Panc1 (cell line): ENCODE data around the gene UPF2. TPM values are rescaled to one million over a fixed set of nuclear protein-coding genes. Genes with fewer than 3 reads are reported as not detected.

Source experiments
- ATAC-seq: fragments of 200-7000 bp; cut with Tn5 transposase; 2 replicates; pipeline ENCODE4 v1.9.1; 2020; ENCODE audit warnings: mild to moderate bottlenecking, moderate library complexity
- BruUV-seq: library from RNA; stranded (reverse); fragments of 400-500 nt; replicated peaks from 2 replicates; lab custom pipeline; 2021; lab: Mats Ljungman, UMichigan
- CTCF ChIA-PET: fragments of 300-600 bp; sonication (Branson Sonifier 250); formaldehyde crosslinking; loops from one replicate; lab custom pipeline; 2022; ENCODE audit warnings: antibody characterized with exemption; lab: Charles Lee
- POLR2A ChIA-PET: fragments of 300-600 bp; sonication (Branson Sonifier 250); formaldehyde crosslinking; loops from one replicate; lab custom pipeline; 2022; ENCODE audit warnings: antibody characterized with exemption; lab: Charles Lee
- DNase-seq: peaks from one replicate; pipeline ENCODE4 v3.0.0-alpha.2; 2010; ENCODE audit warnings: low read depth, low spot score
- H3K27ac ChIP-seq: 2 replicates; pipeline ENCODE4 v1.5.1; 2011; ENCODE audit warnings: mild to moderate bottlenecking, low read length, inconsistent platforms
- H3K27me3 ChIP-seq: fragments of 200-500 bp; sonication (Bioruptor generic); 2 replicates; pipeline ENCODE4 v1.6.0; 2014; ENCODE audit warnings: low read length, inconsistent platforms; ENCODE audit not compliant: control insufficient read depth, insufficient read depth
- H3K36me3 ChIP-seq: fragments of 200-500 bp; sonication (Bioruptor generic); 2 replicates; pipeline ENCODE4 v1.5.1; 2014; ENCODE audit warnings: inconsistent platforms, mild to moderate bottlenecking, low read length, moderate library complexity; ENCODE audit not compliant: control insufficient read depth, insufficient read depth
- H3K4me1 ChIP-seq: 2 replicates; pipeline ENCODE4 v1.5.1; 2011; ENCODE audit warnings: inconsistent platforms, mild to moderate bottlenecking, low read length, moderate library complexity; ENCODE audit not compliant: control insufficient read depth, insufficient read depth
- H3K4me3 ChIP-seq, 2 experiments: 2 replicates each; pipeline ENCODE4 v1.5.1; 2011 to 2012; ENCODE audit warnings: low read depth in 2 of 2, low read length in 2 of 2, mild to moderate bottlenecking in 2 of 2, inconsistent platforms in 1 of 2, moderate library complexity in 1 of 2
- H3K9me3 ChIP-seq: fragments of 200-500 bp; sonication (Bioruptor generic); 2 replicates; pipeline ENCODE4 v1.5.1; 2014; ENCODE audit warnings: low read depth, mild to moderate bottlenecking, inconsistent platforms, low read length, moderate library complexity; ENCODE audit not compliant: control insufficient read depth, insufficient read depth
- CTCF ChIP-seq: fragments of 450-650 bp; IDR thresholded peaks from 2 replicates; pipeline ENCODE4 v1.5.1; 2017; ENCODE audit warnings: mild to moderate bottlenecking
- POLR2AphosphoS5 ChIP-seq: IDR thresholded peaks from 2 replicates; pipeline ENCODE4 v1.6.1; 2012; ENCODE audit warnings: mild to moderate bottlenecking, low read depth, low read length, moderate library complexity
- REST ChIP-seq, 2 experiments: IDR thresholded peaks; 2 replicates each; pipeline ENCODE4 v1.6.1; 2011 to 2012; ENCODE audit warnings: low read depth in 2 of 2, control low read depth in 1 of 2, low read length in 1 of 2, mild to moderate bottlenecking in 1 of 2, moderate library complexity in 1 of 2; ENCODE audit not compliant: insufficient read depth in 1 of 2
- SIN3A ChIP-seq: IDR thresholded peaks from 2 replicates; pipeline ENCODE4 v1.6.1; 2012; ENCODE audit warnings: low read depth, mild to moderate bottlenecking, low read length, moderate library complexity, borderline replicate concordance; ENCODE audit not compliant: insufficient read depth
- TCF7L2 ChIP-seq: IDR thresholded peaks from 2 replicates; pipeline ENCODE4 v1.6.1; 2011; ENCODE audit warnings: mild to moderate bottlenecking, low read depth, low read length, inconsistent platforms
- in situ Hi-C: cut with HindIII; loops from 2 replicates; pipeline ENCODE4 v1.10.0; 2016; ENCODE audit warnings: low sequenced_read_pairs, low pct_unique_long_range_greater_than_20kb
- intact Hi-C: fragments of 100-400 bp; cut with micrococcal nuclease; formaldehyde crosslinking; loops from one replicate; pipeline ENCODE4 v1.10.0; 2022; ENCODE audit not compliant: unreplicated experiment
- total RNA-seq: library from RNA; stranded (reverse); gene quantifications from one replicate; pipeline ENCODE4 v1.2.1, GENCODE V29; 2021; ENCODE audit not compliant: unreplicated experiment

UPF2 gene
- total RNA-seq, 1 experiment from 2014 or later: 19.1 TPM

GRCh38 chr10:12042409-12042796, 206 bp downstream of the UPF2 start:
- CTCF ChIA-PET: no interaction called here
- no peak for DNase-seq

GRCh38 chr10:12041766-12042408, 722 bp downstream of the UPF2 start:
- Histone ChIP-seq H3K27ac (peak overlapping the region; percentile 88), H3K4me1 (peaks cover 11% of the 10 kb centered on the region), H3K4me3 (peak overlapping the region; percentile 65 to 91), H3K36me3 (peaks cover 10% of the 10 kb centered on the region), H3K9me3 (no peaks in the 10 kb centered on the region), H3K27me3 (no peaks in the 10 kb centered on the region)
- in situ Hi-C loops (no loop called here), intact Hi-C loops (no loop called here)
- BruUV-seq: no TSS peak
- TF ChIP-seq POLR2AphosphoS5: no peak
- TF ChIP-seq CTCF: no peak
- TF ChIP-seq REST (IDR thresholded peaks at IDR 0.05; ENCODE audit: insufficient read depth in 1 of 2, low read depth in 2 of 2, low read length in 1 of 2): no peak
- no peak for TF ChIP-seq TCF7L2
- TF ChIP-seq SIN3A: no peak
- ATAC-seq: no peak
- ChIA-PET CTCF (no interaction called here), POLR2A (no interaction called here)
- no peak for DNase-seq

More at GRCh38 chr10:12042409-12042796, 206 bp downstream of the UPF2 start:
- TF ChIP-seq CTCF: no peak
- no peak for TF ChIP-seq REST (IDR thresholded peaks at IDR 0.05; ENCODE audit: insufficient read depth in 1 of 2, low read depth in 2 of 2, low read length in 1 of 2)
- no peak for TF ChIP-seq SIN3A
- TF ChIP-seq POLR2AphosphoS5: no peak
- TF ChIP-seq TCF7L2: no peak
- POLR2A ChIA-PET: interaction anchor here (0.6 kb wide), 2 partner anchors 55 to 85 kb away, joined by 3 to 7 read pairs; no protein-coding TSS in a partner anchor
- H3K27ac ChIP-seq: peak overlapping the region; percentile 88
- H3K27me3 ChIP-seq: no peaks in the 10 kb centered on the region
- peaks cover 10% of the 10 kb centered on the region for H3K36me3 ChIP-seq
- intact Hi-C loops: no loop called here
- BruUV-seq: no TSS peak
- H3K4me3 ChIP-seq: peak overlapping the region; percentile 65 to 91
- peak; percentile 45 for ATAC-seq
- H3K9me3 ChIP-seq: no peaks in the 10 kb centered on the region
- peaks cover 11% of the 10 kb centered on the region for H3K4me1 ChIP-seq
- in situ Hi-C loops: no loop called here
